G401 (cell line): ENCODE data around the gene RHBG. TPM values are rescaled to one million over a fixed set of nuclear protein-coding genes. Genes with fewer than 3 reads are reported as not detected.

ENCODE experiments used
- DNase-seq: peaks from one replicate; pipeline ENCODE4 v3.0.0-alpha.2; 2015; ENCODE audit warnings: low spot score
- in situ Hi-C: cut with HindIII; loops from 2 replicates; pipeline ENCODE4 v1.10.0; 2016; ENCODE audit warnings: low sequenced_read_pairs, mixed read lengths
- total RNA-seq: library from RNA; depleted of rRNA; stranded (reverse); fragments of >200 nt; shearing (Covaris generic); gene quantifications from 2 replicates; pipeline ENCODE4 v1.2.3, GENCODE V29; 2014; rRNA removed

The RHBG gene
- total RNA-seq, 1 experiment from 2014 or later: 3.5 TPM

GRCh38 chr1:156433602-156434001 is 64.6 kb downstream of the RHBG start:
- in situ Hi-C loops: loop anchor here (5.0 kb wide), 1 partner anchor 61 kb away; no protein-coding TSS in a partner anchor
- no peak for DNase-seq

Other genes starting within 250 kb of the RHBG start
- 1.8 and 2.0 TPM in 2 replicates for gene SEMA4A, start 215.6 kb upstream of the RHBG start, total RNA-seq
- 7.3 and 11.9 TPM in 2 replicates for gene SLC25A44, start 175.1 kb upstream of the RHBG start, total RNA-seq
- 97.2 and 127 TPM in 2 replicates for gene PMF1, start 156.2 kb upstream of the RHBG start, total RNA-seq
- not detected in 2 replicates for gene BGLAP, start 127.0 kb upstream of the RHBG start, total RNA-seq
- gene PAQR6, start 121.2 kb upstream of the RHBG start, total RNA-seq: 0.07 and 2.0 TPM in 2 replicates
- 46.3 and 73.5 TPM in 2 replicates for gene SMG5, start 86.4 kb upstream of the RHBG start, total RNA-seq
- 2.0 and 5.0 TPM in 2 replicates for gene TMEM79, start 84.9 kb upstream of the RHBG start, total RNA-seq
- gene GLMP, start 73.5 kb upstream of the RHBG start, total RNA-seq: 0.92 and 3.3 TPM in 2 replicates
- not detected in 2 replicates for gene VHLL, start 69.9 kb upstream of the RHBG start, total RNA-seq
- 936 and 1,057 TPM in 2 replicates for gene CCT3, start 30.9 kb upstream of the RHBG start, total RNA-seq
- not detected in 2 replicates for gene TSACC, start 30.7 kb upstream of the RHBG start, total RNA-seq
- 5.5 and 7.3 TPM in 2 replicates for gene MEF2D, start 131.6 kb downstream of the RHBG start, total RNA-seq
- gene IQGAP3, start 203.4 kb downstream of the RHBG start, total RNA-seq: 13.4 and 16.9 TPM in 2 replicates
- not detected in 2 replicates for gene TTC24, start 210.5 kb downstream of the RHBG start, total RNA-seq
- 103 and 112 TPM in 2 replicates for gene NAXE, start 222.6 kb downstream of the RHBG start, total RNA-seq
- gene GPATCH4, start 232.3 kb downstream of the RHBG start, total RNA-seq: 13.7 and 25.4 TPM in 2 replicates